Anterior cingulate cortex (tissue), 58 donors: Measurements from ENCODE around the gene GALNT9.
A peak's percentile ranks its signal among the peaks of the same experiment; 100 is the strongest.
"Not testable (repeated sequence)": the region's sequence is repeated elsewhere in the genome, so short reads cannot be mapped to it uniquely, and the experiment has no call there.

Experiments used
- DNase-seq, 58 donors: peaks; one replicate each; lab custom pipeline; 2025; lab: John Stamatoyannopoulos, UW

The GALNT9 gene

GRCh38 chr12:132316497-132317232 is 12.7 kb downstream of the GALNT9 start:
- DNase-seq: no peak

DNA sequence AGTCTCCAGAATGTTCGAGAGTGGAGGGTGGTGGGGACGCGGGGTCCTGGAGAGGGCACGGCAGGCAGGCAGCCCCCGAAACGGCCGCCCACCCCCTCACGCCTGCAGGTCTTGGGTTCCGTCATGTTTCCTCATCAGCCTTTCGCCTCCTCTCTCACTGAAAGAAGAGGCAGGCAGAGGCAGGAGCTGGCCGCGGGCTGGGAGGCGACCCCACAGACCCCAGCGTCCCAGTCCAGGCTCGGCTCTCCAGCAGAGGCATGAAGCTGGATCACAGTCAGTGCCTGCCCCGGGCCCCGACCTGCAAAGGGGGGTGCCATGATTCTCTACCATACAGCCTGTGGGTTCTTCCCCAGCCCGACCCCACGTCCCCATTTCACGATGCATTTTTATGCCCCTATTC is 13.4 kb downstream of the GALNT9 start:
- no peak for DNase-seq

- no peak for DNase-seq
Measured at GRCh38 chr12:132315507-132315906, 13.9 kb downstream of the GALNT9 start.

DNA sequence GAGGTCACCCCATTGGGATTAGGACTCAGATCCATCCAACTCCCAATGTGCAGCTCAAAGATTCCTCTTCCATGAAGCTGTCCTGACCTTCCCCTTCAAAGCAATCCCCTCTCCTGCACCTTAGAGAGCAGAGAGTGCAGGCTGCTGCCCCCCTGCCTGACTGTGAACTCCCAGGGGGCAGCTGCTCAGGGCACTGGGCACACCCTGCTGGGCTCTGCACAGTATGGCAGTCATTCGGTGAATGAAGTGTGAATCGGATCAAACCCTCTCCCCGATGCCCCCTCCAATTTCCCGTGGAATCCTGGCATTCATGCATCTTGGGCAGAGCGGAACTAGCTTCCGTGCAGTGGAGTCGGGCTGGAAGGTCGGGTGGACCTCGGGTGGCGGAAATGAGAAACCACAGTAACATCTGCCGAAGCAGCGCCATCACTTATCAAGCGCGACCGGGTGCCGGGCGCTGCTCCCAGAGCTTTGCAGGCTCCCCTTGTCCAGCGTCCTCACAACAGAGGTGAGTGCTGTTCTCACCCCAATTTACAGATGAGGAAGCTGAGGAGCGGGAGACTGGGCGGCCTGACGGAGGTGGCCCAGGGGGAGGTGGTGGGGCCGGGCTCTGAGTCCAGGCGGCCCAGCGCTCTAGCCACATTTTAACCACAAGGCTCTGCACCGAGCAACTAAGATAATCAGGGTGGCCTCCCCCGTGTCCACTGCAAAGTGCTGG is 14.7 kb downstream of the GALNT9 start:
- no peak for DNase-seq

DNA sequence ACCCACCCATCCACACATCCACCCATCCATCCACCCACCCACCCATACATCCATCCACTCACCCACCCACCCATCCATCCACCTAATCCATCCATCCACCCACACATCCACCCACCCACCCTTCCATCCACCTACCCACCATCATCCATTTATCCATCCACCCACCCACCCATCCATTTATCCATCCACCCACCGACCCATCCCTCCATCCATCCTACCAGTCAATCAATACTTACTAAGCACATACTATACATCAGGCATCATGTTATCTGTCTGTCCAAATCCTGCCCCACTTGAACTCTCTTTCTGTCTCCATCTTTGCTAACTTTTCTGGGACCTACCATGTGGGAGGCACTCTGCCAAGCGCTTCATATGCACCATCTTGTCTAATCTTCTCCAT is 15.4 kb downstream of the GALNT9 start:
- no peak for DNase-seq

GRCh38 chr12:132313182-132313581 is 16.2 kb downstream of the GALNT9 start:
- DNase-seq: no peak

DNA sequence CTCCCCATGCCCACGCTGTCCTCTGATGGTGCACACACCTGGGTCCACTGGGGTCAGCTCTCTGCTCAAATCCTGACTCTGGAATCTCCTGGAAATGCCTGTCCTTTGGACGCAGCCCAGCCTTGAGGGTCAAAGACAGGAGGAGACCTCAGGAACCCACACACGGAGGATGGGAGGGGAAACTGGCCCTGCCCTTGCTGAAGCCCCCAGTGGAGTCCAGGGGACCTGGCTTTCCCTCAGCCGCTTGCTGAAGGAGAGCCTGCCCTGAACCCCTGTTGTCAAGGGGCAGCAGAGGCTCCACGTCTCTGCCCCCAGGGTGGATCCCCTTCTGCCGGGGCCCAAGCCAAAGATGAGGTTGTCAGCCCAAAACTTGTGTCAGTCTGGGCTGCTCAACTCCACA is 16.9 kb downstream of the GALNT9 start:
- DNase-seq: no peak

DNA sequence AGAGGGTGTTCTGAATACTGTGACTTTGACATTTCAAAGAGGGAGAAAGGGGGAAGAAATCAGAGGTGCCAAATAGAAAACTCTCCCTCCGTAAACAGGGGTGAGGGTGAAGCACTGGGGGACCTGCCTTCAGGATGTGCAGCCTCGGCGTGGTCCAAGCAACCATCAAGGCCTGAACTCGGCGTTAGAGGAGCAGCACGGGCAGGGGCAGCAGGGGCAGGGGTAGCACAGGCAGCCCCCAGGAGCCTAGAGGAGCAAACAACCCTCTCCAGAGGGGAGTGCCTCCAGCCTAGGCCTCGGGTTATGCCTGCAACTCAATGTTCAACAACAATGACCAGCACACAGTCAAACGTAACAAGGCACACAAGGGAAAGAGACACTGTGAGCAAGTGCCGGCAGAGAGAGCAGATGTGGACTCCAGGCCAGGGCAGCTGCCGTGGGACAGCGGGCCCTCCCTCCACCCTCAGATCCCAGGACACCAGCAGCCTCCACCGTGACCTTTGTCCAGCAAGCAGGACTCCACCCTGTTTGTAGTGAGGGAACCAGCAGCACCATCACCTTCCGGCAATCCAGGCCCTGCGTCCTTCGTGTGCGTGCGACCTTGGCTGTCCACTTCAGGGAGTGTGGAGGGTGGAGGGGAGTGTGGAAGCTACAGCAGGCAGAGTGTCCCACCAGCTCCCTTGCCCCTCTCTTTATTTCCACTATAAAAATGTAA is 18.0 kb downstream of the GALNT9 start:
- no peak for DNase-seq

DNA sequence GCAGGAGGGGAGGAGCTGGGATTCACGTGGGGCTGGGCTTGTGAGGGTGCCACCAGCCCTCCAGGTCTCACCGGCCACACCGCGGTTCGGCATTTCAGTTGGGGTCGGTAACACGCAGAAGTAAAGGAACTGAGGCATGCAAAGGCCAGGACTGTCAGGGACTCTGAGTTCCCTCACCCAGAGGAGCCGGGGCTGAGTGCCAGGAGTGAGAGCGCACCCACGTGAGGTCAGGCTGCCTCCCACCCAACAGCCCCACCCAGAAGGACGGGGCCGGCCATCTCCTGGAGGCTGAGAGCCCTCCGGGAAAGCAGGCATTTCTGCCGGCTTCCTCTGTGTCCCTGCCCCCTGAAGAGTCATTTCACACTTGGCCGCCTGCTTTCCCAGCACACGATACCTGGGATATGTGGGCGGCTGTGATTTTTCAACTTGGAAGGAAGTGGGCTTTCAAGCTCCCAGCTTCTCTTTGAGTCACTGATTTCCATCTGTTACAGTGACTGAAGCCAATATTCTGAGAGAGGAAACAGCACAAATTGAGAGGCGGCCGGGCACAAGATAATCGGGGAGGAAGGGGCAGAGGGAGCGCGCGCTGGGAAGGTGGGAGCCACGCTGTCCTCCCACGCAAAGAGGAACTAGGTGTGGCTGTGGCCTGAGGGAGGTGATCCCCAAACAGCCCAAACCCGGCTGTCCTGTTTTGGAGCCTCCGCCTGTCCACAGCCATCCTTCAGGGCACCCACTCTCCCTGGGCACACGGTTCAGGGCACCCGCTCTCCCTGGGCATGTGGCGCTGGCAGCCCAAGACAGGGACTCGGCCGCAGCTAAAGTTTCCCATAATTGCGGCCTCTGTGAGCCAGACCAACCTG is 19.0 kb downstream of the GALNT9 start:
- DNase-seq: peak in 10 of 58 donors; percentile 21 to 51 (median 36)

- DNase-seq: no peak
Measured at GRCh38 chr12:132309596-132310086, 19.7 kb downstream of the GALNT9 start.

- DNase-seq: no peak
Measured at GRCh38 chr12:132308853-132309595, 20.4 kb downstream of the GALNT9 start.

DNA sequence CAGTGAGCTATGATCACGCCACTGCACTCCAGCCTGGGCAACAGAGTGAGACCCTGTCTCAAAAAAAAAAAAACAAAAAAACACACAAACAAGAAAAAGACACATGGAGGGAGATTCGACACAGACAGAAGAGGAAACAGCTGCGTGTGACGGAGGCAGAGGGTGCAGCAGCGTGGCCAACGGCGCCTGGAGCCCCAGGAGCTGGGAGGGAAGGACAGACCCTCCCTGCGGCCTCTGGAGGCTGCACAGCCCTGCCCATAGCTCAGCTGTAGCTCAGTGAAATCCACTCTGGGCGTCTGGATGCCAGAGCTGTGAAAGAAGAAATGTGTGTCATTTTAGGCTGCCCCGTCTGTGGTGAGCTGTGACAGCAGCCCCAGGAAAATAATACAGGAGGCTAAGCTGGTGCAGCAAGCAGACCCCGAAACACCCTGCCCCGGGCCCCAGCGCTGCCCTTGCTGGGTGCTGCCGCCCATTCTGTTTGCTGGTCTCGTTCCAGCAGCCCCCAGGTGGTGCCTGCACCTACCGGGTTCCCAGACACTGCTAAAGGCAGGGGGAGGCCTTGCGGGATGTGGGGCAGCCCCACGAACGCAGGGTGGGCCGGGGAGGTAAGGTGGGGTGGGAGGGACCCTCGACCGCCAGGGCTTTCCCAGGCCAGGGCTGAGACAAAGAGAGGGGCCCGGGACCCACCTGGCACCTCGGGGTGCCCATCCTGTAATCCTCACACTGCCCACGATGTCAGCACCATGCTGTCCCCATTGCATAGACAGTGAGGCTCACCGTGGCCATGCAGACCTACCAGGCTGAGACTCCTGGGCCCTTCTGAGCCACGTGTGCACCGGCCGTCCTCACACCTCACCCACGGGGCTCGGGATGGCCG is 21.2 kb downstream of the GALNT9 start:
- no peak for DNase-seq

DNA sequence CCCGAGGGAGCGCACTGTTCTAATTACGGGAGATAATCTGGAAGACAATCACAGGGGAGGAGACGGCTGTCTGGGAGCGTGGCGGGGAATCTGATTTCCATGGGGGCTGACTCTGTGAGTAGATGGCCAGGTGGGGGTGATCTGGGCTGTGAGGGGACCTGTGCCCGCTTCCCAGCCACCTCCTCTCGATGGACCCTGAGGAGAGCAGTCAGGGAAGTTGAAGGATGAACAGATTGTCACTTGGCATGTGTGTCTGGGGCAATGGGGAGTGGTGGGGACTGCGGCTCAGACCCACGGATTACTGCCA is 22.6 kb downstream of the GALNT9 start:
- DNase-seq: no peak

DNA sequence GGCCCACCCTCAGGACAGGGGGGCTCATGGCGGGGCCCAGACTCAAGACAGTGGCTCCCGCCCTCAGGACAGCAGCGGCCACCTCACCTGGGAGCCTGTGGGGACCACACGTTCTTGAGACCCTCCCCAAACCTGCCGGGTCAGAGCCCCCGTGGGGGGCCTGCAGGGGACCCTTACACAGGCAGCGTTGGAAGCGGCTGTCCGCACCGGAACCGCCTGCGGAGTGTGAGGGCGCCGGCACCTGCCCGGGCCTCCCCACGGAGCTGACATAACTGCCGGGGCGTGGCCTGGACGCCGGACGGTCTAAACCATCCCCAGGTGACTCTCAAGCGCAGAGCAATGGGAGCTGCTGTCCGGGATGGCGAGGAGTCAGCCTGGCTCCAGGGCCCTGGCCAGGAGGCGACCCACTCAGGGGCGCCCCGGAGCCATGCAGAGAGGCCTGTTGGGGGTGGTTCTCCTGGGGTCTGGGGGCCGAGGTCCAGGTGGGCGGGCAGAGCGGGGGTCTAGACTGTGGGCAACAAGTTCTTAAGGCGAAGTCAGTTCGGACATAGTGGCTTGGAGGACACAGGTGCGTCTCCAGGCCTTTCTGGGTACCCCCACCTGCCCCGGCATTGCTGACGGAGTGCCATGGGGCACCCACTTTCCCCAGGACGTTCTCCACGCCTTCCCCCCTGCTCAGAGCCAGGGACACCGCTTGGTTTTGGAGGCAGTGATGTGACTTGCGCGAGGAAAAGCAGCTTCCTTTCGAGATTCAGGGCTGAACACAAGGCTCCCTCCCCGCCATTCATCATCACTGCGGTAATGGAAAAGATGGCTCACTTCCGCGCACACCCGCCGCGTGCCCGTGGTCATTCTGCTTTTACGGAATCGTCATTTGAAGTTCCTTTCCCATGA is 23.2 kb downstream of the GALNT9 start:
- DNase-seq: no peak

GRCh38 chr12:132305560-132305966 is 23.8 kb downstream of the GALNT9 start:
- no peak for DNase-seq

DNA sequence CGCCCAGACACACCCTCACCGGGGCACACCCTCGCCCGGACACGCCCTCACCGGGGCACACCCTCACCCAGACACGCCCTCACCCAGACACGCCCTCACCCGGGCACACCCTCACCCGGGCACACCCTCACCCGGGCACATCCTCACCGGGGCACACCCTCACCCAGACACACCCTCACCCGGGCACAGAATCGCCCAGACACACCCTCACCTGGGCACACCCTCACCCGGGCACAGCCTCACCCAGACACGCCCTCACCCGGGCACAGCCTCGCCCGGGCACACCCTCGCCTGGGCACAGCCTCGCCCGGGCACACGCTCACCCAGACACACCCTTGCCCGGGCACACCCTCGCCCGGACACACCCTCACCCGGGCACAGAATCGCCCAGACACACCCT is 24.5 kb downstream of the GALNT9 start:
- DNase-seq: not testable (repeated sequence)

- DNase-seq: not testable (repeated sequence)
Measured at GRCh38 chr12:132303853-132304373, 25.5 kb downstream of the GALNT9 start.
